Measurements from ENCODE around the gene TXNRD2.

Gene TXNRD2

GRCh38 chr22:19880786-19881569, 60.6 kb downstream of the TXNRD2 start:
- Histone ChIP-seq H3K4me1 (ENCODE audit: insufficient read depth, poor library complexity, severe bottlenecking) (peaks cover 29% of the 10 kb centered on the region), H3K36me3 (ENCODE audit: low read depth) (no peaks in the 10 kb centered on the region), H3K27me3 (ENCODE audit: insufficient read depth, poor library complexity, severe bottlenecking) (no peaks in the 10 kb centered on the region), H3K4me3 (ENCODE audit: severe bottlenecking) (peak overlapping the region; percentile 3), H3K27ac (ENCODE audit: poor library complexity, severe bottlenecking) (peak overlapping the region; percentile 98), H3K9me3 (ENCODE audit: severe bottlenecking) (no peaks in the 10 kb centered on the region)
- TF ChIP-seq CTCF (IDR thresholded peaks at IDR 0.05; ENCODE audit: poor library complexity, severe bottlenecking), result no peak
- DNase-seq (ENCODE audit: low spot score) (peak; percentile 96), ATAC-seq (ENCODE audit: low read depth) (peak; percentile 89)

GRCh38 chr22:19879992-19880785, 61.4 kb downstream of the TXNRD2 start:
- Histone ChIP-seq H3K27me3 (ENCODE audit: insufficient read depth, poor library complexity, severe bottlenecking) (no peaks in the 10 kb centered on the region), H3K4me1 (ENCODE audit: insufficient read depth, poor library complexity, severe bottlenecking) (peaks cover 33% of the 10 kb centered on the region), H3K27ac (ENCODE audit: poor library complexity, severe bottlenecking) (peak overlapping the region; percentile 98), H3K36me3 (ENCODE audit: low read depth) (peaks cover 4% of the 10 kb centered on the region; the same call in 1 of the 2 replicates), H3K4me3 (ENCODE audit: severe bottlenecking) (peak overlapping the region; percentile 3), H3K9me3 (ENCODE audit: severe bottlenecking) (no peaks in the 10 kb centered on the region)
- ATAC-seq (ENCODE audit: low read depth) (no peak), DNase-seq (ENCODE audit: low spot score) (peak; percentile 63)
- no peak for TF ChIP-seq CTCF (IDR thresholded peaks at IDR 0.05; ENCODE audit: poor library complexity, severe bottlenecking)

GRCh38 chr22:19879643-19879991, 62.0 kb downstream of the TXNRD2 start:
- ATAC-seq (ENCODE audit: low read depth) (no peak), DNase-seq (ENCODE audit: low spot score) (peak; percentile 42)
- H3K4me3 ChIP-seq (ENCODE audit: severe bottlenecking), result no peak overlapping the region
- H3K27ac ChIP-seq (ENCODE audit: poor library complexity, severe bottlenecking), result peak overlapping the region; percentile 98
- no peaks in the 10 kb centered on the region for H3K9me3 ChIP-seq (ENCODE audit: severe bottlenecking)
- H3K27me3 ChIP-seq (ENCODE audit: insufficient read depth, poor library complexity, severe bottlenecking), result no peaks in the 10 kb centered on the region
- H3K36me3 ChIP-seq (ENCODE audit: low read depth), result peaks cover 6% of the 10 kb centered on the region; the same call in 1 of the 2 replicates
- peaks cover 38% of the 10 kb centered on the region for H3K4me1 ChIP-seq (ENCODE audit: insufficient read depth, poor library complexity, severe bottlenecking)
- TF ChIP-seq CTCF (IDR thresholded peaks at IDR 0.05; ENCODE audit: poor library complexity, severe bottlenecking), result no peak

GRCh38 chr22:19879246-19879570, 62.4 kb downstream of the TXNRD2 start:
- peaks cover 6% of the 10 kb centered on the region; the same call in 1 of the 2 replicates for H3K36me3 ChIP-seq (ENCODE audit: low read depth)
- no peak for ATAC-seq (ENCODE audit: low read depth)
- no peaks in the 10 kb centered on the region for H3K27me3 ChIP-seq (ENCODE audit: insufficient read depth, poor library complexity, severe bottlenecking)
- H3K4me3 ChIP-seq (ENCODE audit: severe bottlenecking), result no peak overlapping the region
- peaks cover 42% of the 10 kb centered on the region for H3K4me1 ChIP-seq (ENCODE audit: insufficient read depth, poor library complexity, severe bottlenecking)
- DNase-seq (ENCODE audit: low spot score), result peak; percentile 47
- no peak for TF ChIP-seq CTCF (IDR thresholded peaks at IDR 0.05; ENCODE audit: poor library complexity, severe bottlenecking)
- no peaks in the 10 kb centered on the region for H3K9me3 ChIP-seq (ENCODE audit: severe bottlenecking)
- H3K27ac ChIP-seq (ENCODE audit: poor library complexity, severe bottlenecking), result peak overlapping the region; percentile 98
